Ascending aorta (tissue), 2 donors: ENCODE results near the gene ITGAL. TPM values are rescaled to one million over a fixed set of nuclear protein-coding genes. Genes with fewer than 3 reads are reported as not detected.

Experiments
- DNase-seq, 2 donors: peaks; one replicate each; pipeline ENCODE4 v3.0.0-alpha.2; 2019; ENCODE audit warnings: low spot score in 2 of 2
- H3K27ac ChIP-seq, 2 donors: fragments of 200-600 bp; sonication (generic); one replicate each; pipeline ENCODE4 v1.5.1; 2016 to 2017; ENCODE audit warnings: mild to moderate bottlenecking in 1 of 2
- H3K27me3 ChIP-seq: fragments of 200-600 bp; sonication (generic); one replicate; pipeline ENCODE4 v1.5.1; 2017
- H3K36me3 ChIP-seq, 2 donors: fragments of 200-600 bp; sonication (generic); one replicate each; pipeline ENCODE4 v1.5.1; 2016
- H3K4me1 ChIP-seq, 2 donors: fragments of 200-600 bp; sonication (generic); one replicate each; pipeline ENCODE4 v1.5.1; 2016 to 2017; ENCODE audit warnings: mild to moderate bottlenecking in 1 of 2
- H3K4me3 ChIP-seq, 2 donors: fragments of 200-600 bp; sonication (generic); one replicate each; pipeline ENCODE4 v1.5.1; 2016 to 2017; ENCODE audit warnings: mild to moderate bottlenecking in 1 of 2
- H3K9me3 ChIP-seq, 2 donors: fragments of 200-600 bp; sonication (generic); one replicate each; pipeline ENCODE4 v1.5.1; 2016
- intact Hi-C: fragments of 100-400 bp; cut with DNase I; formaldehyde crosslinking; loops from one replicate; pipeline ENCODE4 v1.15.1; 2023
- total RNA-seq: library from RNA; depleted of rRNA; stranded (reverse); fragments of >200 nt; gene quantifications from one replicate; pipeline ENCODE4 v1.1.0, GENCODE V29; 2016
- TF ChIP-seq, protein P1 (sequence below), 3 experiments: fragments of 200-600 bp in 2 of 3; fragments of 450-650 bp in 1 of 3; sonication (generic) in 2 of 3; IDR thresholded peaks; one replicate each; pipeline ENCODE4 v1.5.1; 2016 to 2019; ENCODE audit warnings: antibody characterized with exemption in 3 of 3, mild to moderate bottlenecking in 1 of 3, moderate library complexity in 1 of 3

ITGAL gene
- total RNA-seq, 1 donor from 2014 or later = 0.11 TPM

DNA sequence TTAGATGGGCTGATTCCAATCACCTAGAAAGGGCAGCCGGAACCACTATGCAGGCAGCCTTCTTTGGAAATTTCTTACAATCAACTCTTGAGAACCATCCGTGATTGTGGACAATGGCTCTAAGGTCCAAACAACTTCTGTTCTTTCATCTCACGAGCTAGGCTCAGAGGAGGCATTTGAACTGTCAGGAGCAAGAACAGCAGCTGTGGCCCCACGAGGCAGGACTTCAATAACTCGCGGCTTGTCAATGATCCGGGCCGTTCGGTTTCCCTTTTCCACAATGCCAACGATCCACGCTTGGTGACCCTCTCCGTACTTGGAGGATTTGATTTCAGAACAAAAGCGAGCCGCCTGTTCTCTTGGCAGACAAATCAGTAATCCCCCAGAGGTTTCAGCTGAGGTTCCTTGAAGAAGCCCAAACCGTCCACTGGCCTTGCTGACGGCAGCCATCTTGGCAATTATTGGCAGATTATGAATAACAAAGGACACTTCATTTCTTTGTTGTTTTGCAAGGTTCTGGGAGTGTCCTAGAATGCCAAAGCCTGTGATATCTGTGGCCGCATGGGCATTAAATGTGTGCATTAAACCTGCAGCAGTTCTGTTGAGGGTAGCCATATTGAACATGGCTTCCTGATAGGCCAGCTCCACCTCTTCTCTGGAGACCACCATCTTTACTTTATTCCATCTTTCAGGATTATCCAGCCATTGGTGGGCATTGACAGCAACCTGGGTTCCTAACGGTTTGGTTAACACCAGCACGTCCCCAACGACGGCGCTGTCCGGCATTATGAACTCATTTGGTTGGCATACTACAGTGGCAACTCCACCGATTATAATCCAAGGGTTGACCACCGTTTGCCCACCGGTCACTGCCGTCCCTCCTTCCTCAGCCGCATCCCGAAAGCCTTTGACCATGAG lies 28.1 kb upstream of the ITGAL start:
- peaks cover 0 to 4% of the 10 kb centered on the region in 2 donors for H3K36me3 ChIP-seq
- intact Hi-C loops = loop anchor here (1.0 to 2.0 kb wide), 4 partner anchors 14 to 90 kb away; partner anchors contain the start of genes DCTPP1, ZNF48, ZNF747 and ZNF768
- no peak for DNase-seq
- H3K27ac ChIP-seq = peak overlapping the region; percentile 92 to 97
- TF ChIP-seq, protein P1, sequence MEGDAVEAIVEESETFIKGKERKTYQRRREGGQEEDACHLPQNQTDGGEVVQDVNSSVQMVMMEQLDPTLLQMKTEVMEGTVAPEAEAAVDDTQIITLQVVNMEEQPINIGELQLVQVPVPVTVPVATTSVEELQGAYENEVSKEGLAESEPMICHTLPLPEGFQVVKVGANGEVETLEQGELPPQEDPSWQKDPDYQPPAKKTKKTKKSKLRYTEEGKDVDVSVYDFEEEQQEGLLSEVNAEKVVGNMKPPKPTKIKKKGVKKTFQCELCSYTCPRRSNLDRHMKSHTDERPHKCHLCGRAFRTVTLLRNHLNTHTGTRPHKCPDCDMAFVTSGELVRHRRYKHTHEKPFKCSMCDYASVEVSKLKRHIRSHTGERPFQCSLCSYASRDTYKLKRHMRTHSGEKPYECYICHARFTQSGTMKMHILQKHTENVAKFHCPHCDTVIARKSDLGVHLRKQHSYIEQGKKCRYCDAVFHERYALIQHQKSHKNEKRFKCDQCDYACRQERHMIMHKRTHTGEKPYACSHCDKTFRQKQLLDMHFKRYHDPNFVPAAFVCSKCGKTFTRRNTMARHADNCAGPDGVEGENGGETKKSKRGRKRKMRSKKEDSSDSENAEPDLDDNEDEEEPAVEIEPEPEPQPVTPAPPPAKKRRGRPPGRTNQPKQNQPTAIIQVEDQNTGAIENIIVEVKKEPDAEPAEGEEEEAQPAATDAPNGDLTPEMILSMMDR (IDR thresholded peaks at IDR 0.05) = no peak
- peak overlapping the region; percentile 79 to 97 for H3K4me3 ChIP-seq
- peaks cover 5 to 16% of the 10 kb centered on the region in 2 donors for H3K4me1 ChIP-seq
- no peaks in the 10 kb centered on the region for H3K9me3 ChIP-seq
- no peaks in the 10 kb centered on the region for H3K27me3 ChIP-seq

DNA sequence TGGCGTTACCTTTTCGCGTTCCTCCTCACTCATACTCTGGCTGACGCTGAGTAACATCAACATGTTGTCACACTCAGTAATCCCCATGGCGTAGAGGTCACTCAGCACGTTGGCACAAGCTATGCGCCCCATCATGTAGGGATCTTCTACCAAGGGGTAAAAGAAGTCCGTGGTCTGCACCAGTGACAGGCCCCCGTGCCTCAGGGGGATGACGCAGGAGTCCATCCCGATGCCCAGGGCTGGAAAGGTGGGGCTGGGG lies 27.5 kb upstream of the ITGAL start:
- intact Hi-C loops = loop anchor here (1.0 to 2.0 kb wide), 4 partner anchors 15 to 90 kb away; partner anchors contain the start of genes DCTPP1, ZNF48, ZNF747 and ZNF768
- H3K4me3 ChIP-seq = peak overlapping the region; percentile 79 to 97
- peaks cover 0 to 4% of the 10 kb centered on the region in 2 donors for H3K36me3 ChIP-seq
- H3K27me3 ChIP-seq = no peaks in the 10 kb centered on the region
- TF ChIP-seq, protein P1 (IDR thresholded peaks at IDR 0.05) = no peak
- no peaks in the 10 kb centered on the region for H3K9me3 ChIP-seq
- peaks cover 5 to 16% of the 10 kb centered on the region in 2 donors for H3K4me1 ChIP-seq
- H3K27ac ChIP-seq = peak overlapping the region; percentile 92 to 97
- DNase-seq = no peak

DNA sequence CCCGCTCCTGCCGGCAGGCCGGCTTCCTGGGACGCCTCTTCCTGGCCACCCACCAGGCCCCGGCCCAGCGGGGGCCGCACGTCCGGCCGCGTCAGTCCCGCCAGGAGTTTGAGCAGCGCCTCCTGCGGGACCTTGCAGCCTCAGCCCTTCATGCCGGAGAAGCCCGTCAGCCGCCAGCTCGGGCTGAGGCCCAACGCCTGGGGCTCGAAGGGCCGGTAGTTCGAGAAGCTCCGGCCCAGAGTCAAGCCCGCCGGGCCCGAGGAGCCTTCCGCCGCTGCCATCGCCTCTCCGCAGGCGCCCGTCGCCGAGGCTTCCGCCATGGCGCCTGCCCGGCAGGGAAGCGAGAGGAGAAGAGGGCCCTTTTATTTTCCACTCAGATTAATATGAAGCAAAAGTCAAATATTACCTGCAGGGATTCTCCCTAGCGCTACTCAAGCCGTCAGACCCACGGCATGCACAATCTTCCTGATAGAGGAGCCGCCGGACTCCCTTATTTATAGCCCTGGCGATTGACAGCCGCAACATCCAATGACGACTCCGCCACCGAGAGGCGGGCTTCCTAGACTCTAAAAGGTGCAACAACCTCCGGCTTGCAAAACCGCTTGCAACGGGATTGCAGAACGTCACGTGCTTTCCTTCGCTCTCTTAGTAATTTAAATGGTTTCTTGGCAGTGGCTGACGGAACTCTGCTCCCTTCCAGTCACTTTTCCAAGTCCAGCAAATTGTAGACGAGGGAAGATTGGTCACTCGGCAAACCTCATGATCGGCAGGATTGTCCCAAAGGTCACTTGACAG lies 26.9 kb upstream of the ITGAL start, which contains the start of gene SEPHS2:
SEPHS2 (minus strand) TSS at position 467 of the 795 bp plus-strand sequence; CDS start at position 320, 147 bp downstream.
- Histone ChIP-seq H3K27ac (peak within 1 kb of the TSS; percentile 92 to 97), H3K4me3 (peak within 1 kb of the TSS; percentile 79 to 97), H3K9me3 (no peaks in the 10 kb centered on the region), H3K4me1 (peaks cover 5 to 16% of the 10 kb centered on the region in 2 donors), H3K36me3 (peaks cover 0 to 4% of the 10 kb centered on the region in 2 donors), H3K27me3 (no peaks in the 10 kb centered on the region)
- intact Hi-C loops = loop anchor here (1.0 to 2.0 kb wide), 4 partner anchors 15 to 89 kb away; partner anchors contain the start of genes DCTPP1, ZNF48, ZNF747 and ZNF768
- peak; percentile 99 to 100 for DNase-seq
- TF ChIP-seq, protein P1 (IDR thresholded peaks at IDR 0.05) = peak; percentile 41 to 59 (median 42)

DNA sequence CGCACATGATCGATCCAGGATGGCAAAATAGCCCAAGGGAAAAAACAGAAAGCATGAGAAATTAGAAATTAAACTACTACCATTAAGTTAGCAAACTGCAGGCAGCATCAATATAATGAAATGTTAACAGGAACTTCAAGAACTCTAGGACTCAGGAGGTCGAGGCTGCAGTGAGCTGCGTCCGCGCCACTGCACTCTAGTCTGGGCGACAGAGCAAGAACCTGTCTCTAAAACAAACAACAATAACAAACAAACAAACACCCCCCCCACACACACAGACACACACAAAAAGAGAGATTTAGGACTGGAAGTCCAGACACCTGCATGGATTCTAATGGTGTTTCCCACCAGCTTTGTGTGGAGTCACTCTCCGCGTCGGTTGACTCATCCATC lies 26.3 kb upstream of the ITGAL start:
- H3K4me1 ChIP-seq = peaks cover 5 to 16% of the 10 kb centered on the region in 2 donors
- peak overlapping the region; percentile 92 to 97 for H3K27ac ChIP-seq
- H3K27me3 ChIP-seq = no peaks in the 10 kb centered on the region
- intact Hi-C loops = no loop called here
- peaks cover 0 to 4% of the 10 kb centered on the region in 2 donors for H3K36me3 ChIP-seq
- TF ChIP-seq, protein P1 (IDR thresholded peaks at IDR 0.05) = no peak
- peak overlapping the region; percentile 79 to 97 for H3K4me3 ChIP-seq
- DNase-seq = no peak
- no peaks in the 10 kb centered on the region for H3K9me3 ChIP-seq

DNA sequence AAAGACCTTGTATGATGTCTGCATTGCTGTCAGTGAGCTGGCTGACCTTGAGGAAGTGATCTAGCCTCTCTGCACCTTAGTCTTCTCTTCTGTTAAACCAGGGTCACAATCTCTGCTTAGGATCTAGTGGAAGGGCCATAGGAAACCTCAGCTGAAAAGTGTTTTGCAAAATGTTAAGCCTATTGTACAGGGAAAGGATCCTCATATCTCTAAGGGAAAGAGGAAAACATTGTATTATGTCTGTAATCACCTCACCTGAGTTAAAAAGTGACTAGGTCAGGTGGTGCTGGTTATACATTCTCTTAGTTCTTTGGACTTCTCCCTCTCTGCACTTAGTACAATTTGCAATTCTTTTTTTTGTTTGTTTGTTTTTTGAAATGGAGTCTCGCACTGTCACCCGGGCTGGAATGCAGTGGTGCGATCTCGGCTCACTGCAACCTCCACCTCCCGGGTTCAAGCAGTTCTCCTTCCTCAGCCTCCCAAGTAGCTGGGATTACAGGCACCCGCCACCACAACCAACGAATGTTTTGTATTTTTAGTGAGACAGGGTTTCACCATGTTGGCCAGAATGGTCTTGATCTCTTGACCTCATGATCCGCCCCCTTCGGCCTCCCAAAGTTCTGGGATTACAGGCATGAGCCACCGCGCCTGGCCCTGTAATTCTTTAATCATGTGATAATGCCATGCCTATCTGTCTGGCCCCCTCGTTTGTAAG lies 24.9 kb upstream of the ITGAL start:
- peaks cover 0 to 4% of the 10 kb centered on the region in 2 donors for H3K36me3 ChIP-seq
- H3K27ac ChIP-seq = no peak overlapping the region
- DNase-seq = no peak
- TF ChIP-seq, protein P1 (IDR thresholded peaks at IDR 0.05) = no peak
- H3K9me3 ChIP-seq = no peaks in the 10 kb centered on the region
- H3K4me1 ChIP-seq = peaks cover 5 to 16% of the 10 kb centered on the region in 2 donors
- intact Hi-C loops = no loop called here
- no peak overlapping the region for H3K4me3 ChIP-seq
- H3K27me3 ChIP-seq = no peaks in the 10 kb centered on the region
